HG03565 (cell line): Measurements from ENCODE around the gene RNASE7.

Experiments used
- ATAC-seq: cut with Tn5 transposase; IDR thresholded peaks from one replicate; pipeline ENCODE4 v1.9.1; 2021; ENCODE audit warnings: mild to moderate bottlenecking, moderate library complexity; ENCODE audit not compliant: unreplicated experiment

RNASE7 gene

GRCh38 chr14:21084998-21085853 lies 43.1 kb downstream of the RNASE7 start:
- no peak for ATAC-seq

GRCh38 chr14:21086908-21087293 lies 44.7 kb downstream of the RNASE7 start:
- ATAC-seq: no peak

- peak; percentile 57 for ATAC-seq
Observed at GRCh38 chr14:21087294-21088091, 45.3 kb downstream of the RNASE7 start.

GRCh38 chr14:21088687-21089086 lies 46.5 kb downstream of the RNASE7 start:
- no peak for ATAC-seq

GRCh38 chr14:21089271-21089670 lies 47.1 kb downstream of the RNASE7 start:
- no peak for ATAC-seq

GRCh38 chr14:21089877-21090193 lies 47.7 kb downstream of the RNASE7 start:
- ATAC-seq: no peak

- ATAC-seq: no peak
Observed at GRCh38 chr14:21090194-21090939, 48.2 kb downstream of the RNASE7 start.

GRCh38 chr14:21090940-21091663 lies 48.9 kb downstream of the RNASE7 start:
- ATAC-seq: no peak

GRCh38 chr14:21091821-21092272 lies 49.7 kb downstream of the RNASE7 start:
- no peak for ATAC-seq

GRCh38 chr14:21092273-21093011 lies 50.3 kb downstream of the RNASE7 start:
- peak; percentile 78 for ATAC-seq

- ATAC-seq: no peak
Observed at GRCh38 chr14:21093018-21093417, 50.9 kb downstream of the RNASE7 start.
